Medulla oblongata (tissue), 1 donor: Measurements from ENCODE around the gene VMP1.
"Not testable (repeated sequence)": the region's sequence is repeated elsewhere in the genome, so short reads cannot be mapped to it uniquely, and the experiment has no call there.

Experiments
- DNase-seq: peaks from one replicate; pipeline ENCODE4 v3.0.0-alpha.2; 2015; ENCODE audit errors: extremely low spot score

VMP1 gene

GRCh38 chr17:59858932-59859331 is 151.5 kb downstream of the VMP1 start:
- no peak for DNase-seq

GRCh38 chr17:59859444-59860025 is 152.1 kb downstream of the VMP1 start:
- peak; percentile 61 for DNase-seq

GRCh38 chr17:59863616-59864015 is 156.2 kb downstream of the VMP1 start:
- DNase-seq = no peak

- DNase-seq = no peak
These were observed 162.4 kb downstream of the VMP1 start for GRCh38 chr17:59869941-59870218.

- DNase-seq = no peak
These were observed 163.0 kb downstream of the VMP1 start for GRCh38 chr17:59870482-59870881.

GRCh38 chr17:59872351-59872750 is 164.9 kb downstream of the VMP1 start:
- DNase-seq = no peak

GRCh38 chr17:59873414-59873813 is 166.0 kb downstream of the VMP1 start:
- DNase-seq = not testable (repeated sequence)

- DNase-seq = no peak
These were observed 166.9 kb downstream of the VMP1 start for GRCh38 chr17:59874376-59874775.

GRCh38 chr17:59876107-59876506 is 168.7 kb downstream of the VMP1 start:
- no peak for DNase-seq

GRCh38 chr17:59877965-59878364 is 170.5 kb downstream of the VMP1 start:
- DNase-seq = no peak

- DNase-seq = no peak
These were observed 171.2 kb downstream of the VMP1 start for GRCh38 chr17:59878624-59879023.

- no peak for DNase-seq
These were observed 177.4 kb downstream of the VMP1 start for GRCh38 chr17:59884861-59885260.

- DNase-seq = no peak
These were observed 180.8 kb downstream of the VMP1 start for GRCh38 chr17:59888145-59888750.

- no peak for DNase-seq
These were observed 183.3 kb downstream of the VMP1 start for GRCh38 chr17:59890720-59891119.
